NCI-H2196 (cell line): ENCODE measurements around the gene PREX1.
A peak's percentile ranks its signal among the peaks of the same experiment; 100 is the strongest.

Experiments used
- DNase-seq: peaks from one replicate; lab custom pipeline; 2025; ENCODE audit not compliant: unreplicated experiment; lab: John Stamatoyannopoulos, UW

The PREX1 gene

GRCh38 chr20:48626226-48626937, 201.4 kb downstream of the PREX1 start:
- DNase-seq = no peak

DNA sequence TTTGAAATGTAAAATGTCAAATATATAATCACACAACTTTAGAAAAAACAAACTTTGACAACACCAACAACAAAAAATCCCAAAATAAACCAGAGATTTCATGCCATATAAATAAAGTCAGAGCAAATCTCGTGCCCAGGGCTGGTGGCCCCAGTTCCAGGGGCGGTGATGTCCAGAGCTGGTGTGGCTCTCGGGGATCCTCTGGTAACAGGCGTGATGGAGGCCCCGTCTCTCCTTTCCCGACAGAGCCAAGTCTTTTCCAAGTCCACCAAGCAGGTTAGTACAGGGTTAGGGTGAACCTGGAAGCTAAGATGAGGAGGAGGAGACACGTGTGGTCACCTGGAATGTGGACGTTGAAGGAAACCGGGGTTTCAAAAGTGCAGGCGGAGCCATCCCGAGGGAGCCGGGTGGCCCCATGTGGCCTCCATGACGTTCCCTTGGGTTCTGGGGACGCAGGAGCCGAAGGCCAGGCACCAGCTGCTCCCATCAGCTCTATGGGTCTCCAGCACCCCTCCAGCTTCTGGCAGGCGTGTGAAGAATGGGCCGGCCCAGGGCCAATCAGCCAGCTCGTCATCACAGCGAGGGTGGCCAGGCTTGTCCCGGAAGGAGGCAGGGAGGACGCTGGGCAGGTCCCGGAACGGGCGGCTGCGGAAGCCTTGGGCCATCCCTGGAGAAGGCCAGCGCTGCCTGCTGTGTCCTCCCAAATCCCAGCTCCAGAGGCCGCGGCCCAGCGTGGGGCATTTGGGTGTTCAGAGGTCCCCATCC, 202.5 kb downstream of the PREX1 start:
- no peak for DNase-seq

GRCh38 chr20:48624315-48625020, 203.3 kb downstream of the PREX1 start:
- no peak for DNase-seq

DNA sequence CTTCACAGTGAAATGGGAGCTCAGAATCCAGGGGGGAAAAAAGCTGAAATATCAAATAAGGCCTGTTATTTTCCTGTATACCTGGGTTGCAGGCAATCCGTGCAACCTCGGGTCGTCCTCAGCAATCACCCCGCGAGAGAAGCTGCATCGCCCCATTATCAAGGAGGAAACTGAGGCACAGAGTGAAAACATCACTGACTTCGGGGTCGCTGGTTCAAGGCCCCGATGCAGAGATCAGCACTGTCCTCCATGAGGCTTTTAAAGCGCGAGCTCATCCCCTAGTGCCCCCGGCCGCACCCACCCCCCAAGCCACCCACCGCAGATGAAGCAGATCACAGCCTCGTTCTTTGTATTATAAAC, 203.9 kb downstream of the PREX1 start:
- no peak for DNase-seq

- no peak for DNase-seq
Measured at GRCh38 chr20:48623176-48623905, 204.5 kb downstream of the PREX1 start.

DNA sequence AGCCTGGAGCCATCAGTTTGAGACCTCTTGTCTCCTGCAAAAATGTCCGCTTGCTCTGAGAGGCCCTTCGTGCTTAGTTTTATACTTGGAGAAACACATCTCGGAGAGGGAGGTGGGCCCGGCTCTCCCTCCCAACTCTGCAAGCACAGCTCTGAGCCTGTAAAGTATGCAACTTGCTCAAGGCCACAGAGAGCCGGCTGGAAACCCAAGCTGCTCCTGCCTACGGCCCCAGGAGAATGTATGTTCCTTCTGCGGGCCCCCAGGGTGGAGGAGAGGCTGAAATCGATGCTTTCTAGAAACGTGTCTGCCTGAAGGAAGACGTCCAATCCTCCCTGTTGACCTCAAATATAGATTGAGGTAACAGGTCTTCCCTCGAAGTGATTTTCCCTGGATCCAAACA, 205.4 kb downstream of the PREX1 start:
- no peak for DNase-seq

DNA sequence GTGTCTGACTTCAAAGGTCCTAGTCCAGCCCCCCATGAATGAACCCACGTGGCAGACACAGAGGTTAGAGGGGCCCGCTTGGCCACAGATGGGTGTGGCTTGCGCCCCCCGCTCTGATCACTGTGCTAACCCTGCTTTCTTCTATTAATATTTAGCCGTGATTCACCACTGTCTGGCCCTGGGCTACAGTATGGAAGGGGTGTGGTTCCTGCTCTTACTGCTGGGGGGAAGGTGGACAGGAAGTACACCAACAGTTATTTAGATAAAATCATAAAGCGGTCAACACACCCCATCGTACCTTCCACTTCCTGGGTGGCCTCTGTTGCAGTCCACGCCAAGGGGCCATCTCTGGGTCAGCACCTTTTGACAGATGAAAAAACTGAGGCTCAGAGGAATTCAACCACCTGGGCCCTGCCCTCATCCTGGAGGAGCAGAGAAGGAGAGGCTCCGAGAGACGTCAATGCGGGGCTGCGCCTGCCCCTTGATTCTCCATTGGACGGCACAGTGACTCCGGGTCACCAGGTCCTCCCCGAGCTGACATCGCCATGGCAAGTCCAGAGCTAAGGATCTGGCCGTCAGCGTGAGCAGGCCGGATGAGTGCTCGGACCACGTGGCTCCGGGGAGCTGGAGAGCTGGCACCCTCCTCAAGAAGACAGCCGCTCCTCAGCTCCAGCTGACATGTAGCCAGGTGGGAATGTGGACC, 206.3 kb downstream of the PREX1 start:
- DNase-seq = no peak

- DNase-seq = peak; percentile 95
Measured at GRCh38 chr20:48620507-48621375, 207.1 kb downstream of the PREX1 start.

DNA sequence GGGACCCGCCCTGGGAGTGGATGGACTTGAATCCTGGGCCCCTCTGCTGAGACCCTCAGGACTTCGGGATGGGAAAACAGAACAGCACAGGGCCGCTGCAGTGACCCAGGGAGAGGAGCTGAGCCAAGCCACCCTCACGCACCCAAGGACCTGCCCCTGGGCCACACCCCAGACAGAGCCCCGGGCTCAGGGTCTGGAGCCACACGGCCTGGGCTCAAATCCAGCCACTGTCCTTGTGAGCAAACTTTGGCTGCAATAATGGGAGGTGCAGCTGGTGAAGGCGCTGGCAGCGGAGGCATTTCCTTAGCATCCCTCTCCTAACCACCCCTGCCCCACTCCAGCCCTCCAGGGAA, 207.7 kb downstream of the PREX1 start:
- DNase-seq = no peak

DNA sequence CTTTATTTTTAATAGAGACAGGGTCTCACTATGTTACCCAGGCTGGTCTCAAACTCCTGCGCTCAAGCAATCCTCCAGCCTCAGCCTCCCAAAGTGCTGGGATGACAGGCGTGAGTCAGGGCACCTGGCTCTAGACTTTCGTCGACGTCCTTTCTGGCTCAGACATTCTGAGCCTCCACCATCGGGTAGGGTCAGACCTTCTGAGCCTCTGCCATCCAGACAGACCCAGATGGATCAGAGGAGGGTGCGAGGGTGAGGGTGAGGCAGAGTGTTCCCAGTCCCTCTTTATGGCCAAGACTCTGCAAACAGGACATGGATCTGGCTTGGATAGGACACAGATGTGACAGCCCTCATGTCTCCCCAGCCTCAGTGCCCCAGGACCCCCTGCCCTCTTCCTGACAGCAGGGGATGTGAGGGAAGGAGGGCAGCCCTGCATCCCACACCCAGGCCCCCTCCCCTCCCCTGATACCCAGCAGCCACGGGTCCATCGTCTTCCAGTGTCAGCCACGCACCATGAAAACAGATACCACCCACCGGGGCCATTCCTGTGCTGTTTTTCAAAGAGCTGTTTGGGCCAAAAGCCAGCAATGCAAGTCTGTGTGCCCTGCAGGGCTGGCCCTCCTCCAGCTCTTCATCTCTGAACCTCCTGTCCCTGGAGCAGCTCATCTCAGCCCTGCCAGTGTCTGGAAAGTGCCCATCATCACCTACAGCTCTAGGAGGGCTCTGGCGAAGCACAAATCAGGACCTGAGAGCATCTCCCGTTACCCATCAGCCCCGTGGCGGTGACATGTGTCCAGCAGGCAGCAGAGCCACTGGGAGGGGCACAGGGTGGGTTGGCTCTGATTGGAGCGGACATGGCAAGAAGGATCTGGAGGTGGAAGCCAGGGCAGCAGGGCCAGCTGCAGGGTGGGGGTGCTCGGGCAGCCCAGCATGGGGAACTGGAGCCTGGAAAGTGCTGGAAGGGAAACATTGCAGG, 208.4 kb downstream of the PREX1 start:
- DNase-seq = peak; percentile 24

- DNase-seq = no peak
Measured at GRCh38 chr20:48618631-48619030, 209.2 kb downstream of the PREX1 start.

- no peak for DNase-seq
Measured at GRCh38 chr20:48618052-48618451, 209.7 kb downstream of the PREX1 start.

DNA sequence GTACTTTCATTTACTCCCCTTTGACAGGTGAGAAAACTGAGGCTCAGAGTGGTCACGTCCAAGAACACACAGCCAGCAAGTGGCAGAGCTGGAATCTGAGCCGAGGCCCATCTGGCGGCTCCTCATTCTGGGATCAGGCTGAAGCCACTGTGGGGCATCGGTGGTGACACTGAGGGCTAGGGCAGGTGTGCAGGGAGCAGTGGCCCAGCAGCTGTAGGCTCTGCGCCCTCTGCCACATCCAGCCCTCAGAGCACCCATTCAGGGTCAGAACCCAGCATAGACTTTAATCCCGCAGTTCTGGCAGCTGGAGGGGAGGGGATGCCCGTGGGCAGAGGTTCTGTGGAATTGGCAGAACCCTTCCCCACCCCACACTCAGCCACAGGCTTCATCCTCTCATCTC, 210.3 kb downstream of the PREX1 start:
- DNase-seq = no peak

DNA sequence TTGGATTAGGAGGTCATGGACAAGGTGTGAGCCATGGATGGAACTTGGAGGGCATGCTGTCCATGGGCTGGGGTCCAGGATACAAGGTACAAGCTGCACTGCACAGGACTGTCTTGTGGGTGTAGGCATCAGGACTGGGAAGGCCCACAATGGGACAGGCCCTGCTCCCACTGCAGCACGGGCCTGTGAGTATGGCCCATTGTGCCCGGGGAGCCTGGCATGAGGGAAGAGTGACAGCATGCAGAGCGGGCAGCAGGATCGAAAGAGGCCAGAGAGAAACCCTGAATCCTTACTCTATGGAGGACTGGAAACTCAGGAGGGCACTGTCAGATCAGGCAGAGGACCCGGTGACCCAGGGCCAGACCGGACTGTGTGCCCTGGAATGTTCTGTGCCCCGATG, 211.3 kb downstream of the PREX1 start:
- DNase-seq = no peak

DNA sequence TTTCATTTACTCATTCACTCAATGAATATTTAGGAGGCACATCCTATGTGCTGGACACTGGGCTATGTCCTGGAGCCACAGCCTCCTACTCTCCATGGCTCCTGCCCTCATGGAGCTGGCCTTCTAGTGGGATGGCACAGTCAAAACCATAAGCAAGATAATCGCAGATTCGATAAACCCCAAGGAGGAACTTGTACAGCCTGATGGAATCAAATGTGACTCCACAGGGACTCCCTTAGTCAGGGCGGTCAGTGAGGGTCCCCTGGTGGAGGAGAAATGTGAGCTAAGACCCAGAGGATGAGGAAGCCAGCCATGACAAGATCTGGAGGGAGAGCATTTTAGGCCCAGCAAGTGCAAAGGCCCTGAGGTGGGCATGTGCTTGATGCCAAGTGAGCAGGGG, 211.9 kb downstream of the PREX1 start:
- no peak for DNase-seq

GRCh38 chr20:48614593-48615274, 213.1 kb downstream of the PREX1 start:
- DNase-seq = no peak

DNA sequence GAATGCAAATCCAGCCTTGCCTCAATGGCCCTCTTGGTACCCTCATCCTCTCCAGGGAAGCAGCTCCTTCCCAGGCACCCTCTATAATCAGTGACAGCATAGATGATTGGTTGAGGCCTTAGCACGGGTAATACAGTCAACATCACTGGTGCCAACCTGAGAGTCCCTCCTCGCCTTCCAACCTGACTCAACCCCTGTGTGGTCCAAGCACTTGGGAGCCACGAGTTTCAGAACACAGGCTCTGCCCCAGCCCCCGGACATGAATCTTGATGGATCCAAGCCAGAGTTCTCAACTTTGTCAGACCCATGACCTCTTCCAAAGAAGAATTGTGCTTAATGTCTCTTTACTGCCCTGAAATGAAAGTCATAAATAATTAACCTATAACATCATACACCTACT, 213.9 kb downstream of the PREX1 start:
- no peak for DNase-seq

DNA sequence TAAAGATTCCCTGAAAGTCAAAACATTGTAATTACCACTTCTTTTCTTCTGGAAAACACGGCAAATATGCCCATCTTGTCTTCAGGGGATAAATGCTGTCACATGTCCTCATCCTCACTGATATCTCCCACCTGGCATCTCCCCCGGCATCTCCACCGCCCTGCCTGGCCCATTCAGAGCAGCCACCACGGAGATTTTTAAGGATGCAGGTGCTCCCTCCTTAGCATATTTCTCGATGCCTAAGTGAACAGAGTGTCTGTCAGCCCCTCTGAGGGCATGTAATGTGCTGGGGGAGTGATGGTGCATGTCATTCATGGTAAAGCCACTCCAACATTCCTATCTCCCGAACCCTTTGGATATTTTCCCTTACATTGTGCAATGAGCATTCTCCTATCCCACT, 215.5 kb downstream of the PREX1 start:
- no peak for DNase-seq
